ENCODE results near the gene KCNS3.

The KCNS3 gene

GRCh38 chr2:17936599-17936998 lies 58.1 kb downstream of the KCNS3 start:
- no peak for TF ChIP-seq CTCF (conservative IDR thresholded peaks at IDR 0.05; ENCODE audit: low read depth, low read length)
- no peak overlapping the region for H3K4me3 ChIP-seq (ENCODE audit: low read length)
- peak; percentile 48 for DNase-seq (ENCODE audit: low read depth)

GRCh38 chr2:17940091-17940630 lies 61.7 kb downstream of the KCNS3 start:
- no peak for DNase-seq (ENCODE audit: low read depth)
- TF ChIP-seq CTCF (conservative IDR thresholded peaks at IDR 0.05; ENCODE audit: low read depth, low read length): no peak
- no peak overlapping the region for H3K4me3 ChIP-seq (ENCODE audit: low read length)

- no peak overlapping the region for H3K4me3 ChIP-seq (ENCODE audit: low read length)
- no peak for TF ChIP-seq CTCF (conservative IDR thresholded peaks at IDR 0.05; ENCODE audit: low read depth, low read length)
- DNase-seq (ENCODE audit: low read depth): no peak
These were observed 65.0 kb downstream of the KCNS3 start for GRCh38 chr2:17943444-17943843.

GRCh38 chr2:17947113-17947512 lies 68.6 kb downstream of the KCNS3 start:
- H3K4me3 ChIP-seq (ENCODE audit: low read length): no peak overlapping the region
- no peak for TF ChIP-seq CTCF (conservative IDR thresholded peaks at IDR 0.05; ENCODE audit: low read depth, low read length)
- no peak for DNase-seq (ENCODE audit: low read depth)

GRCh38 chr2:17950006-17950405 lies 71.5 kb downstream of the KCNS3 start:
- no peak for DNase-seq (ENCODE audit: low read depth)
- TF ChIP-seq CTCF (conservative IDR thresholded peaks at IDR 0.05; ENCODE audit: low read depth, low read length): no peak
- H3K4me3 ChIP-seq (ENCODE audit: low read length): no peak overlapping the region

GRCh38 chr2:17951563-17951962 lies 73.1 kb downstream of the KCNS3 start:
- TF ChIP-seq CTCF (conservative IDR thresholded peaks at IDR 0.05; ENCODE audit: low read depth, low read length): no peak

GRCh38 chr2:17958466-17959092 lies 80.1 kb downstream of the KCNS3 start:
- no peak overlapping the region for H3K4me3 ChIP-seq (ENCODE audit: low read length)
- DNase-seq (ENCODE audit: low read depth): no peak
- TF ChIP-seq CTCF (conservative IDR thresholded peaks at IDR 0.05; ENCODE audit: low read depth, low read length): no peak

More at GRCh38 chr2:17951563-17951962, 73.1 kb downstream of the KCNS3 start:
- H3K4me3 ChIP-seq (ENCODE audit: low read length): no peak overlapping the region
- DNase-seq (ENCODE audit: low read depth): no peak

All from retinal pigment epithelial cell (primary cell).